HepG2 (cell line): Measurements from ENCODE around the gene ZNF490. TPM values are rescaled to one million over a fixed set of nuclear protein-coding genes. Genes with fewer than 3 reads are reported as not detected.

Experiments
- BCLAF1 ChIP-seq: fragments of 450-650 bp; IDR thresholded peaks from 2 replicates; pipeline ENCODE4 v1.6.1; 2017; ENCODE audit warnings: mild to moderate bottlenecking
- FOSL1 ChIP-seq: sonication (generic); formaldehyde crosslinking; IDR thresholded peaks from 2 replicates; pipeline ENCODE4 v1.9.0; 2021; ENCODE audit warnings: missing genetic modification reagents, borderline replicate concordance
- HIVEP1 ChIP-seq: sonication (generic); formaldehyde crosslinking; IDR thresholded peaks from 2 replicates; pipeline ENCODE4 v1.4.0; 2020; ENCODE audit warnings: mild to moderate bottlenecking, missing genetic modification reagents
- IRF2 ChIP-seq: IDR thresholded peaks from 2 replicates; pipeline ENCODE4 v1.6.1; 2018; ENCODE audit warnings: missing genetic modification reagents, missing compliant biosample characterization
- JUNB ChIP-seq: sonication (generic); formaldehyde crosslinking; IDR thresholded peaks from 2 replicates; pipeline ENCODE4 v1.8.0; 2022; ENCODE audit warnings: missing genetic modification reagents, mild to moderate bottlenecking, borderline replicate concordance
- KLF9 ChIP-seq: IDR thresholded peaks from 2 replicates; pipeline ENCODE4 v1.6.1; 2016; ENCODE audit warnings: low read depth
- MAF1 ChIP-seq: sonication (generic); formaldehyde crosslinking; IDR thresholded peaks from 2 replicates; pipeline ENCODE4 v1.5.0; 2020; ENCODE audit warnings: missing genetic modification reagents, borderline replicate concordance
- MYPOP ChIP-seq: sonication (generic); formaldehyde crosslinking; IDR thresholded peaks from 2 replicates; pipeline ENCODE4 v1.8.1; 2023; ENCODE audit warnings: mild to moderate bottlenecking, moderate library complexity, missing genetic modification reagents
- PHF20 ChIP-seq: sonication (generic); formaldehyde crosslinking; IDR thresholded peaks from 2 replicates; pipeline ENCODE4 v1.5.0; 2020; ENCODE audit warnings: mild to moderate bottlenecking, missing genetic modification reagents
- RCOR2 ChIP-seq: IDR thresholded peaks from 2 replicates; pipeline ENCODE4 v1.6.1; 2016; ENCODE audit warnings: missing biosample characterization, missing genetic modification reagents
- RNF2 ChIP-seq: fragments of 450-650 bp; conservative IDR thresholded peaks from 2 replicates; pipeline ENCODE4 v1.6.1; 2016; ENCODE audit warnings: low read depth
- SRY ChIP-seq: sonication (generic); formaldehyde crosslinking; IDR thresholded peaks from 2 replicates; pipeline ENCODE4 v1.8.0; 2022; ENCODE audit warnings: mild to moderate bottlenecking, missing genetic modification reagents
- TRIM24 ChIP-seq: sonication (generic); formaldehyde crosslinking; IDR thresholded peaks from 2 replicates; pipeline ENCODE4 v1.8.0; 2022; ENCODE audit warnings: mild to moderate bottlenecking, missing genetic modification reagents
- XBP1 ChIP-seq: sonication (generic); formaldehyde crosslinking; IDR thresholded peaks from 2 replicates; pipeline ENCODE4 v1.5.0; 2020; ENCODE audit warnings: missing genetic modification reagents
- ZBTB1 ChIP-seq: sonication (generic); formaldehyde crosslinking; IDR thresholded peaks from 2 replicates; pipeline ENCODE4 v1.4.0; 2020; ENCODE audit warnings: missing genetic modification reagents, borderline replicate concordance
- ZFP1 ChIP-seq: IDR thresholded peaks from 2 replicates; pipeline ENCODE4 v1.6.1; 2016
- ZNF362 ChIP-seq: sonication (generic); formaldehyde crosslinking; IDR thresholded peaks from 2 replicates; pipeline ENCODE4 v1.4.0; 2020; ENCODE audit warnings: missing genetic modification reagents, mild to moderate bottlenecking, borderline replicate concordance
- ZNF550 ChIP-seq: sonication (generic); formaldehyde crosslinking; IDR thresholded peaks from 2 replicates; pipeline ENCODE4 v1.4.0; 2020; ENCODE audit warnings: mild to moderate bottlenecking, missing genetic modification reagents, borderline replicate concordance
- ZSCAN30 ChIP-seq: sonication (generic); formaldehyde crosslinking; IDR thresholded peaks from 2 replicates; pipeline ENCODE4 v1.5.0; 2020; ENCODE audit warnings: mild to moderate bottlenecking, missing genetic modification reagents
- ZSCAN9 ChIP-seq: IDR thresholded peaks from 2 replicates; pipeline ENCODE4 v1.6.1; 2016; ENCODE audit warnings: borderline replicate concordance
- polyA plus RNA-seq, 8 experiments: library from polyadenylated mRNA; depleted of rRNA in 3 of 8; stranded (reverse) in 7 of 8; unstranded in 1 of 8; fragments of >200 nt; fragmentation: Illumina TruSeq in 4 of 8; extraction: Trizol in 4 of 8; gene quantifications; 2 replicates each; pipeline versions ENCODE4 v1.2.1 to v1.2.3, GENCODE V29; 2011 to 2016; ENCODE audit warnings: low read depth in 4 of 8, missing spikeins in 1 of 8, mixed read lengths in 1 of 8; ENCODE audit not compliant: insufficient read depth in 1 of 8
- total RNA-seq, 5 experiments: library from RNA; depleted of rRNA; stranded (reverse); fragments of >200 nt; fragmentation: Illumina TruSeq; extraction: Trizol; gene quantifications; 2 replicates each; pipeline ENCODE4 v1.2.3, GENCODE V29; 2016; ENCODE audit warnings: low read depth in 1 of 5
- TF ChIP-seq, protein P1 (sequence below): sonication (generic); formaldehyde crosslinking; IDR thresholded peaks from 2 replicates; pipeline ENCODE4 v1.4.0; 2020; ENCODE audit warnings: missing genetic modification reagents
- TF ChIP-seq, protein P2 (sequence below): sonication (generic); formaldehyde crosslinking; IDR thresholded peaks from 2 replicates; pipeline ENCODE4 v1.9.0; 2022; ENCODE audit warnings: low read depth, missing genetic modification reagents

ZNF490 gene
- total and polyA plus RNA-seq, 2 of the 13 experiments (the other 11 are each of a cell fraction or from before 2014, with no cell fraction given) = 1.3 to 2.9 TPM

DNA sequence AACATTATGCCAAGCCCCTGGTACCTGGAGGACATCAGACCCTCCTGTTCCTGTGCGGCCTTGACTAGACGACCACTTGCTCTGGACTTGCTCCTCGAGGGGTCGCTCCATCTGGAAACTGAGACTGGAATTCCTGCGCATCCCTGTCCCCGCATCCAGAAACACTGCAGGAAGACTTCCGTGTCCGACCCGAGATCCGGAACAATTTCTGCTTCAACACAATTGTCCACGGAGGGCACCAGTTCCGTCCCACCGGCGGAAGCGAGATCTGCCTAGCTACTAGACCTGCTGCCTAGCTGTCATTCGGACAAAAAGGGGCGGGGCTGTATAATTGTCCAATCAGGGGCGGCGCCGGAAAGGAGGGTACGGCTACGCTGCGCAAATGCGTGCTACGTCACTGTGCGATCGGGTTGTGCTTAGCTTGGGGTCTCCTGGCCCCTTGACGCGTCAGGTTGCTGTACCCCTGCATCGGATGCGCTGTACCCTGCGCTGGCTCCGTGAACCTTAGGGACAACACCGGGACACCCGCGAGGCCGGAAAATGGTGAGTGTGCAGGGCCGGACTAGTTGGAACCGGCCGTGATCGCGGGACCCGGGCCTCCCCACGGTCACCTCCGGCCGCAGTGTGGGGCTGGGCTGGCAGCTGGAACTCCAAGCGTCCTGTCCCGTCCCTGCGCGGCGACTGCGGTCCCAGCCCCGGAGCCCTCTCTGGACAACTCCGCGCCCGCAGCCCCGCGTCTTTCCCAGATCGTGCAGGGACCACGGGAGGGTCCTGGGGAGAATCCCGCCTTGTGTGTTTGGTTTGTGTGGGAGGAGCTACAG is at the start of gene ZNF490, which contains the start of gene ZNF791 (continued):
- TF ChIP-seq BCLAF1 = no peak
- peak; percentile 77; the same call in 1 of the 2 replicates for TF ChIP-seq SRY
- no peak for TF ChIP-seq HIVEP1
- no peak for TF ChIP-seq ZSCAN30 (CRISPR knock-in tag)
- no peak for TF ChIP-seq JUNB (CRISPR knock-in tag)
- peak; percentile 82; the same call in 1 of the 2 replicates for TF ChIP-seq RCOR2 (CRISPR knock-in tag)
- TF ChIP-seq ZNF362 (CRISPR knock-in tag) = peak; percentile 25; the same call in 1 of the 2 replicates
- TF ChIP-seq, protein P1, sequence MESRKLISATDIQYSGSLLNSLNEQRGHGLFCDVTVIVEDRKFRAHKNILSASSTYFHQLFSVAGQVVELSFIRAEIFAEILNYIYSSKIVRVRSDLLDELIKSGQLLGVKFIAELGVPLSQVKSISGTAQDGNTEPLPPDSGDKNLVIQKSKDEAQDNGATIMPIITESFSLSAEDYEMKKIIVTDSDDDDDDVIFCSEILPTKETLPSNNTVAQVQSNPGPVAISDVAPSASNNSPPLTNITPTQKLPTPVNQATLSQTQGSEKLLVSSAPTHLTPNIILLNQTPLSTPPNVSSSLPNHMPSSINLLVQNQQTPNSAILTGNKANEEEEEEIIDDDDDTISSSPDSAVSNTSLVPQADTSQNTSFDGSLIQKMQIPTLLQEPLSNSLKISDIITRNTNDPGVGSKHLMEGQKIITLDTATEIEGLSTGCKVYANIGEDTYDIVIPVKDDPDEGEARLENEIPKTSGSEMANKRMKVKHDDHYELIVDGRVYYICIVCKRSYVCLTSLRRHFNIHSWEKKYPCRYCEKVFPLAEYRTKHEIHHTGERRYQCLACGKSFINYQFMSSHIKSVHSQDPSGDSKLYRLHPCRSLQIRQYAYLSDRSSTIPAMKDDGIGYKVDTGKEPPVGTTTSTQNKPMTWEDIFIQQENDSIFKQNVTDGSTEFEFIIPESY (CRISPR knock-in tag) = no peak
- peak; percentile 84 for TF ChIP-seq ZSCAN9 (CRISPR knock-in tag)
- TF ChIP-seq, protein P2, sequence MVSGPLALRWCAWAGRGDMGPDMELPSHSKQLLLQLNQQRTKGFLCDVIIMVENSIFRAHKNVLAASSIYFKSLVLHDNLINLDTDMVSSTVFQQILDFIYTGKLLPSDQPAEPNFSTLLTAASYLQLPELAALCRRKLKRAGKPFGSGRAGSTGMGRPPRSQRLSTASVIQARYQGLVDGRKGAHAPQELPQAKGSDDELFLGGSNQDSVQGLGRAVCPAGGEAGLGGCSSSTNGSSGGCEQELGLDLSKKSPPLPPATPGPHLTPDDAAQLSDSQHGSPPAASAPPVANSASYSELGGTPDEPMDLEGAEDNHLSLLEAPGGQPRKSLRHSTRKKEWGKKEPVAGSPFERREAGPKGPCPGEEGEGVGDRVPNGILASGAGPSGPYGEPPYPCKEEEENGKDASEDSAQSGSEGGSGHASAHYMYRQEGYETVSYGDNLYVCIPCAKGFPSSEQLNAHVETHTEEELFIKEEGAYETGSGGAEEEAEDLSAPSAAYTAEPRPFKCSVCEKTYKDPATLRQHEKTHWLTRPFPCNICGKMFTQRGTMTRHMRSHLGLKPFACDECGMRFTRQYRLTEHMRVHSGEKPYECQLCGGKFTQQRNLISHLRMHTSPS (CRISPR knock-in tag) = peak; percentile 32; the same call in 1 of the 2 replicates
- 0 out of 2 replicates have a peak, but pooled peaks have one; percentile 42 for TF ChIP-seq ZFP1
- no peak for TF ChIP-seq MAF1 (CRISPR knock-in tag)
- no peak for TF ChIP-seq ZBTB1 (CRISPR knock-in tag)
- peak; percentile 34; the same call in 1 of the 2 replicates for TF ChIP-seq MYPOP (CRISPR knock-in tag)
- TF ChIP-seq ZNF550 (CRISPR knock-in tag) = no peak
- TF ChIP-seq KLF9 (CRISPR knock-in tag) = no peak
- peak; percentile 95 for TF ChIP-seq PHF20 (CRISPR knock-in tag)
- no peak for TF ChIP-seq XBP1 (CRISPR knock-in tag)
- peak; percentile 83; the same call in 1 of the 2 replicates for TF ChIP-seq IRF2
- TF ChIP-seq FOSL1 (CRISPR knock-in tag) = no peak
- TF ChIP-seq TRIM24 (CRISPR knock-in tag) = no peak
- no peak for TF ChIP-seq RNF2
